PC-3 (cell line): ENCODE data around the gene ADORA2B. TPM values are rescaled to one million over a fixed set of nuclear protein-coding genes. Genes with fewer than 3 reads are reported as not detected.
A peak's percentile ranks its signal among the peaks of the same experiment; 100 is the strongest.

Source experiments
- ATAC-seq: fragments of 200-7000 bp; cut with Tn5 transposase; 2 replicates; pipeline ENCODE4 v1.9.1; 2020; ENCODE audit warnings: mild to moderate bottlenecking, moderate library complexity
- BruUV-seq: library from RNA; stranded (reverse); fragments of 400-500 nt; replicated peaks from 2 replicates; lab custom pipeline; 2021; lab: Mats Ljungman, UMichigan
- CTCF ChIA-PET: fragments of 300-600 bp; sonication (Branson Sonifier 250); formaldehyde crosslinking; loops from one replicate; lab custom pipeline; 2022; ENCODE audit warnings: antibody characterized with exemption; lab: Charles Lee
- POLR2A ChIA-PET: fragments of 300-600 bp; sonication (Branson Sonifier 250); formaldehyde crosslinking; loops from one replicate; lab custom pipeline; 2022; ENCODE audit warnings: antibody characterized with exemption; ENCODE audit not compliant: unreplicated experiment; lab: Charles Lee
- DNase-seq: peaks from one replicate; pipeline ENCODE4 v3.0.0-alpha.2; 2015
- H2AFZ ChIP-seq: fragments of 300-600 bp; sonication (generic); 2 replicates; pipeline ENCODE4 v1.6.0; 2016; ENCODE audit warnings: antibody characterized with exemption, low read length
- H3F3A ChIP-seq: fragments of 300-600 bp; sonication (generic); one replicate; pipeline ENCODE4 v1.6.0; 2017; ENCODE audit warnings: antibody characterized with exemption, low read length, control low read depth, mild to moderate bottlenecking; ENCODE audit not compliant: unreplicated experiment
- H3K27ac ChIP-seq: fragments of 300-600 bp; sonication (generic); 2 replicates; pipeline ENCODE4 v1.5.1; 2016; ENCODE audit warnings: mild to moderate bottlenecking, low read length
- H3K27me3 ChIP-seq: fragments of 300-600 bp; sonication (generic); 2 replicates; pipeline ENCODE4 v1.6.1; 2016; ENCODE audit warnings: low read length, mixed read lengths
- H3K36me3 ChIP-seq: fragments of 300-600 bp; sonication (generic); 2 replicates; pipeline ENCODE4 v1.6.1; 2016; ENCODE audit warnings: low read depth, mixed run types, low read length, mixed read lengths
- H3K4me1 ChIP-seq: fragments of 300-600 bp; sonication (generic); 2 replicates; pipeline ENCODE4 v1.5.1; 2016; ENCODE audit warnings: low read length; ENCODE audit not compliant: insufficient read depth
- H3K4me2 ChIP-seq: fragments of 300-600 bp; sonication (generic); 2 replicates; pipeline ENCODE4 v1.6.0; 2016; ENCODE audit warnings: low read length
- H3K4me3 ChIP-seq: fragments of 300-600 bp; sonication (generic); 2 replicates; pipeline ENCODE4 v1.5.1; 2016; ENCODE audit warnings: mild to moderate bottlenecking, low read length, mixed read lengths
- H3K79me2 ChIP-seq: fragments of 300-600 bp; sonication (generic); 2 replicates; pipeline ENCODE4 v1.6.1; 2017; ENCODE audit warnings: low read length, mixed read lengths
- H3K9ac ChIP-seq: fragments of 300-600 bp; sonication (generic); 2 replicates; pipeline ENCODE4 v1.6.0; 2016; ENCODE audit warnings: mild to moderate bottlenecking, low read length
- H3K9me2 ChIP-seq: fragments of 300-600 bp; sonication (generic); replicated peaks from 2 replicates; pipeline ENCODE4 v1.6.1; 2016; ENCODE audit warnings: mixed run types, low read length, mixed read lengths
- H3K9me3 ChIP-seq: fragments of 300-600 bp; sonication (generic); 2 replicates; pipeline ENCODE4 v1.6.1; 2016; ENCODE audit warnings: low read length, mixed read lengths
- H4K20me1 ChIP-seq: fragments of 300-600 bp; sonication (generic); 2 replicates; pipeline ENCODE4 v1.6.1; 2016; ENCODE audit warnings: low read length, mixed read lengths
- EZH2 ChIP-seq: fragments of 300-600 bp; sonication (generic); IDR thresholded peaks from one replicate; pipeline ENCODE4 v1.6.1; 2017; ENCODE audit warnings: antibody characterized with exemption, mild to moderate bottlenecking, low read length; ENCODE audit not compliant: unreplicated experiment
- EZH2phosphoT487 ChIP-seq: fragments of 300-600 bp; sonication (generic); IDR thresholded peaks from 2 replicates; pipeline ENCODE4 v1.6.1; 2018; ENCODE audit warnings: mild to moderate bottlenecking, antibody characterized with exemption, low read length, borderline replicate concordance
- intact Hi-C: fragments of 100-400 bp; cut with micrococcal nuclease; formaldehyde crosslinking; loops from 2 replicates; pipeline ENCODE4 v1.9.0; 2023
- total RNA-seq: library from RNA; depleted of rRNA; stranded (reverse); fragments of >200 nt; gene quantifications from 2 replicates; pipeline ENCODE4 v1.2.3, GENCODE V29; 2014
- TF ChIP-seq, protein P1 (sequence below): fragments of 300-600 bp; sonication (generic); conservative IDR thresholded peaks from 2 replicates; pipeline ENCODE4 v1.5.1; 2017; ENCODE audit warnings: antibody characterized with exemption, low read depth, mild to moderate bottlenecking, low read length

The ADORA2B gene
- total RNA-seq, 1 experiment from 2014 or later: 118 TPM

DNA sequence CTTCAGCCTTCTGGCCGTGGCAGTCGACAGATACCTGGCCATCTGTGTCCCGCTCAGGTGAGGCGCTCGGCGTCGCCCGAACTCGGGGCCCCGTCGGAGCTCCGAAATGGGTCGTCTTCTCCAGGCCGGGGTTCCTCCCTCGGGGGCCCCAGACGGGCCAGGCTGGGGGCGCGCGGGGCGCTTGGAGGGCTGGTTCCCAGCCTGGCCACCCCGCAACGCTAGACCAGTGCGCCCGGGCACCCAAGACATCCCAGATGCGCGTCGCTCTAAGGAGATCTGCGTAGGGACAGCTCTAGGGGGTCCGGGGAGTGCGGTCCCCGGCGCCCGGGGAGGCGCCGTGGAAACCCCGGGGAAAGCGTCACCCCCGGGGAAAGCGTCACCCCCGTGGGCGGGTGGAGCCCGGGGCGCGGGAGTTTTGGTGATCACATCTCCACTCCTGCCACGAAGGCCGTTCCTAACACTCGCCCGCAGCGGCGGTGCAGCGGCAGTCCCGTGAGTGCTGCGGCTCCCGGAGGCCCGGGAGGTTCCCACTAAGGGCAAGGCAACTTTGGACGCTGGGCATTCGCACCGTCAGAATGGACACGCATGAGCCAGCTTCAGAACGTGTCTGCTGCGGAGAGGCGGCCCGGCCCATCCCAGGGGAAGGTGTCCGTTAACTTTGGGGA, 729 bp downstream of the ADORA2B start:
- peaks cover 10% of the 10 kb centered on the region for H3F3A ChIP-seq
- peak overlapping the region; percentile 81 for H3K4me3 ChIP-seq
- H3K9me2 ChIP-seq: no peaks in the 10 kb centered on the region
- H3K9me3 ChIP-seq: no peaks in the 10 kb centered on the region
- TF ChIP-seq EZH2phosphoT487 (no peak), EZH2 (no peak)
- TF ChIP-seq, protein P1, sequence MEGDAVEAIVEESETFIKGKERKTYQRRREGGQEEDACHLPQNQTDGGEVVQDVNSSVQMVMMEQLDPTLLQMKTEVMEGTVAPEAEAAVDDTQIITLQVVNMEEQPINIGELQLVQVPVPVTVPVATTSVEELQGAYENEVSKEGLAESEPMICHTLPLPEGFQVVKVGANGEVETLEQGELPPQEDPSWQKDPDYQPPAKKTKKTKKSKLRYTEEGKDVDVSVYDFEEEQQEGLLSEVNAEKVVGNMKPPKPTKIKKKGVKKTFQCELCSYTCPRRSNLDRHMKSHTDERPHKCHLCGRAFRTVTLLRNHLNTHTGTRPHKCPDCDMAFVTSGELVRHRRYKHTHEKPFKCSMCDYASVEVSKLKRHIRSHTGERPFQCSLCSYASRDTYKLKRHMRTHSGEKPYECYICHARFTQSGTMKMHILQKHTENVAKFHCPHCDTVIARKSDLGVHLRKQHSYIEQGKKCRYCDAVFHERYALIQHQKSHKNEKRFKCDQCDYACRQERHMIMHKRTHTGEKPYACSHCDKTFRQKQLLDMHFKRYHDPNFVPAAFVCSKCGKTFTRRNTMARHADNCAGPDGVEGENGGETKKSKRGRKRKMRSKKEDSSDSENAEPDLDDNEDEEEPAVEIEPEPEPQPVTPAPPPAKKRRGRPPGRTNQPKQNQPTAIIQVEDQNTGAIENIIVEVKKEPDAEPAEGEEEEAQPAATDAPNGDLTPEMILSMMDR: no peak
- H2AFZ ChIP-seq: peak overlapping the region; percentile 77
- H3K9ac ChIP-seq: peak overlapping the region; percentile 99
- peak overlapping the region; percentile 83 for H3K27ac ChIP-seq
- intact Hi-C loops: loop anchor here (5.0 kb wide), 1 partner anchor 118 kb away; no protein-coding TSS in a partner anchor
- POLR2A ChIA-PET: interaction anchor here (1.0 kb wide), 1 partner anchor 21 kb away, joined by 5 read pairs; no protein-coding TSS in a partner anchor
- peaks cover 57% of the 10 kb centered on the region for H3K4me1 ChIP-seq
- peak overlapping the region; percentile 96 for H3K4me2 ChIP-seq
- 0 out of 2 replicates have a peak, but pooled peaks cover 4% of the 10 kb centered on the region for H4K20me1 ChIP-seq
- ATAC-seq (no peak), DNase-seq (no peak)
- peaks cover 56% of the 10 kb centered on the region for H3K79me2 ChIP-seq
- no peaks in the 10 kb centered on the region for H3K27me3 ChIP-seq
- CTCF ChIA-PET: interaction anchor here (0.7 to 1.7 kb wide), 3 partner anchors 8 to 52 kb away, joined by 3 to 5 read pairs (median 5); no protein-coding TSS in a partner anchor
- peaks cover 9% of the 10 kb centered on the region for H3K36me3 ChIP-seq
- BruUV-seq: no TSS peak

GRCh38 chr17:15946611-15947120, 1.7 kb downstream of the ADORA2B start:
- H3F3A ChIP-seq: peaks cover 10% of the 10 kb centered on the region
- no peak overlapping the region for H2AFZ ChIP-seq
- H3K9me3 ChIP-seq: no peaks in the 10 kb centered on the region
- H3K27ac ChIP-seq: peak overlapping the region; percentile 83
- H3K9me2 ChIP-seq: no peaks in the 10 kb centered on the region
- DNase-seq (peak; percentile 60), ATAC-seq (0 out of 2 replicates have a peak, but pooled peaks have one; percentile 1)
- no peaks in the 10 kb centered on the region for H3K27me3 ChIP-seq
- peaks cover 12% of the 10 kb centered on the region for H3K36me3 ChIP-seq
- peak overlapping the region; percentile 99 for H3K9ac ChIP-seq
- peaks cover 66% of the 10 kb centered on the region for H3K79me2 ChIP-seq
- TF ChIP-seq EZH2 (no peak), EZH2phosphoT487 (no peak)
- TF ChIP-seq, protein P1: no peak
- ChIA-PET POLR2A (interaction anchor here (0.6 to 1.2 kb wide), 2 partner anchors 53 to 161 kb away, joined by 6 to 8 read pairs; partner anchors contain the start of genes TTC19 and ZSWIM7), CTCF (no interaction called here)
- H3K4me3 ChIP-seq: peak overlapping the region; percentile 81
- H3K4me1 ChIP-seq: peaks cover 54% of the 10 kb centered on the region
- TSS peak; percentile 77 for BruUV-seq
- intact Hi-C loops: loop anchor here (1.0 to 5.0 kb wide), 3 partner anchors 20 to 119 kb away; no protein-coding TSS in a partner anchor
- H4K20me1 ChIP-seq: 0 out of 2 replicates have a peak, but pooled peaks cover 4% of the 10 kb centered on the region
- peak overlapping the region; percentile 96 for H3K4me2 ChIP-seq
